HFFc6 (cell line): Measurements from ENCODE around the gene SLC7A9. TPM values are rescaled to one million over a fixed set of nuclear protein-coding genes. Genes with fewer than 3 reads are reported as not detected.

Source experiments
- DNase-seq: peaks from one replicate; pipeline ENCODE4 v3.0.0-alpha.2; 2018
- H3K27ac Mint-ChIP-seq: 2 replicates; pipeline ENCODE4 v1.8.0; 2020; ENCODE audit warnings: mild to moderate bottlenecking, mixed read lengths
- H3K27me3 Mint-ChIP-seq: 2 replicates; pipeline ENCODE4 v1.8.0; 2021; ENCODE audit warnings: mild to moderate bottlenecking, moderate library complexity, mixed read lengths; ENCODE audit not compliant: insufficient read depth
- H3K36me3 Mint-ChIP-seq: 2 replicates; pipeline ENCODE4 v1.8.0; 2021; ENCODE audit warnings: low read depth, mixed read lengths
- H3K4me1 Mint-ChIP-seq: 2 replicates; pipeline ENCODE4 v1.8.0; 2020; ENCODE audit warnings: low read depth, mixed read lengths
- H3K4me3 Mint-ChIP-seq: 2 replicates; pipeline ENCODE4 v1.8.0; 2020; ENCODE audit warnings: mild to moderate bottlenecking, moderate library complexity, mixed read lengths
- H3K9me3 Mint-ChIP-seq: 2 replicates; pipeline ENCODE4 v1.8.0; 2020; ENCODE audit warnings: mild to moderate bottlenecking, mixed read lengths
- total RNA-seq, 6 experiments: library from RNA; stranded (reverse); fragmentation: NEBNext Ultra II Directional; extraction: Animal tissue kit (Norgen Biotek cat#: 25700); gene quantifications; 2 replicates in 1 of 6; 3 replicates in 5 of 6; pipeline ENCODE4 v1.2.3, GENCODE V29; 2021
- TF ChIP-seq, protein P1 (sequence below): fragments of 200-600 bp; sonication (generic); IDR thresholded peaks from 2 replicates; pipeline ENCODE4 v1.5.0; 2021; ENCODE audit warnings: antibody characterized with exemption, mild to moderate bottlenecking

SLC7A9 gene
- total RNA-seq, 6 experiments from 2014 or later = not detected

DNA sequence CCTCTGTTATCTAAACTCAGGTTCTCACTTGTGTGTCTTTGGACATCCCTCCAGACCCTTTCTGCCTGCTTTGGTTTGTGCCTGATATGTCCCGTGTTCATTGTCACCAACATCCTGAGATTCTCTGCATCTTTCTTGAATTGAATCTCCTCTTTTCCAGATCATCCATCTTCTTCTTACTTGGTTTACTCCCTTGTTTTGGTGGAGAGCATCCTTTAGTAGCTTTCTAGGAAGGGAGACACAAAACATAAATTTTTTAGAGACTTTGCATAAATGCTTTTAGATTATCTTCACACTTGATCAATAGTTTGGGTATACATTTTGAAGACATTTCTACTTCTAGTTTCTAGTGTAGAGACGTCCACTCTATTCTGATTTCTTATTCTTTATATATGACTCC is 88.3 kb downstream of the SLC7A9 start:
- Mint-ChIP-seq H3K4me3 (no peak overlapping the region), H3K9me3 (peaks cover 8% of the 10 kb centered on the region), H3K36me3 (peaks cover 8% of the 10 kb centered on the region), H3K27ac (no peak overlapping the region), H3K27me3 (peaks cover 26% of the 10 kb centered on the region), H3K4me1 (no peaks in the 10 kb centered on the region)
- DNase-seq = no peak
- TF ChIP-seq, protein P1, sequence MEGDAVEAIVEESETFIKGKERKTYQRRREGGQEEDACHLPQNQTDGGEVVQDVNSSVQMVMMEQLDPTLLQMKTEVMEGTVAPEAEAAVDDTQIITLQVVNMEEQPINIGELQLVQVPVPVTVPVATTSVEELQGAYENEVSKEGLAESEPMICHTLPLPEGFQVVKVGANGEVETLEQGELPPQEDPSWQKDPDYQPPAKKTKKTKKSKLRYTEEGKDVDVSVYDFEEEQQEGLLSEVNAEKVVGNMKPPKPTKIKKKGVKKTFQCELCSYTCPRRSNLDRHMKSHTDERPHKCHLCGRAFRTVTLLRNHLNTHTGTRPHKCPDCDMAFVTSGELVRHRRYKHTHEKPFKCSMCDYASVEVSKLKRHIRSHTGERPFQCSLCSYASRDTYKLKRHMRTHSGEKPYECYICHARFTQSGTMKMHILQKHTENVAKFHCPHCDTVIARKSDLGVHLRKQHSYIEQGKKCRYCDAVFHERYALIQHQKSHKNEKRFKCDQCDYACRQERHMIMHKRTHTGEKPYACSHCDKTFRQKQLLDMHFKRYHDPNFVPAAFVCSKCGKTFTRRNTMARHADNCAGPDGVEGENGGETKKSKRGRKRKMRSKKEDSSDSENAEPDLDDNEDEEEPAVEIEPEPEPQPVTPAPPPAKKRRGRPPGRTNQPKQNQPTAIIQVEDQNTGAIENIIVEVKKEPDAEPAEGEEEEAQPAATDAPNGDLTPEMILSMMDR = no peak

Other genes starting within 250 kb of the SLC7A9 start
- gene ANKRD27, start 194.6 kb downstream of the SLC7A9 start, total RNA-seq = 10 to 100 TPM; 26.7 to 31.3 (median 28.5) TPM
- under 1 TPM; 0.16 to 0.38 (median 0.19) TPM for gene RGS9BP, start 193.9 kb downstream of the SLC7A9 start, total RNA-seq
- 10 to 100 TPM; 12.8 to 15.1 (median 14.3) TPM for gene NUDT19, start 177.9 kb downstream of the SLC7A9 start, total RNA-seq
- under 1 TPM in 5 of 6 experiments, not detected in 1; 0.07 to 0.31 (median 0.18) TPM for gene TDRD12, start 150.0 kb downstream of the SLC7A9 start, total RNA-seq
- gene CEP89, start 102.2 kb upstream of the SLC7A9 start, total RNA-seq = 10 to 100 TPM; 27.3 to 32.1 (median 30.9) TPM
- gene FAAP24, start 102.5 kb upstream of the SLC7A9 start, total RNA-seq = 1 to 10 TPM; 1.9 to 4.2 (median 3.3) TPM
- 1 to 10 TPM; 2.7 to 5.4 (median 3.4) TPM for gene RHPN2, start 195.1 kb upstream of the SLC7A9 start, total RNA-seq
- gene GPATCH1, start 211.4 kb upstream of the SLC7A9 start, total RNA-seq = 1 to 10 TPM; 5.9 to 7.8 (median 7.0) TPM